K562 (cell line): Measurements from ENCODE around the gene MIEN1. TPM values are rescaled to one million over a fixed set of nuclear protein-coding genes. Genes with fewer than 3 reads are reported as not detected.

ENCODE experiments used
- ARHGAP35 ChIP-seq: fragments of 450-650 bp; IDR thresholded peaks from 2 replicates; pipeline ENCODE4 v1.6.1; 2018; ENCODE audit not compliant: partially characterized antibody
- ATF7 ChIP-seq: fragments of 450-650 bp; IDR thresholded peaks from 2 replicates; pipeline ENCODE4 v1.7.1; 2014; ENCODE audit warnings: mild to moderate bottlenecking, moderate library complexity
- CBFA2T3 ChIP-seq: fragments of 450-650 bp; IDR thresholded peaks from 2 replicates; pipeline ENCODE4 v1.6.1; 2017
- CEBPG ChIP-seq, 3 experiments: fragments of 200-800 bp in 1 of 3; sonication (Bioruptor generic) in 1 of 3; sonication (generic) in 1 of 3; formaldehyde crosslinking in 1 of 3; IDR thresholded peaks in 2 of 3; conservative IDR thresholded peaks in 1 of 3; 2 replicates each; pipeline versions ENCODE4 v1.6.1 to v1.8.0; 2016 to 2022; ENCODE audit warnings: missing compliant biosample characterization in 2 of 3, missing genetic modification characterization in 2 of 3, mild to moderate bottlenecking in 1 of 3, missing genetic modification reagents in 1 of 3
- CGGBP1 ChIP-seq: fragments of 250-450 bp; sonication (Bioruptor Pico); IDR thresholded peaks from 2 replicates; pipeline ENCODE4 v1.9.0; 2021; ENCODE audit warnings: mild to moderate bottlenecking
- HMG20B ChIP-seq: fragments of 250-450 bp; sonication (Bioruptor Pico); IDR thresholded peaks from 2 replicates; pipeline ENCODE4 v1.5.0; 2021; ENCODE audit warnings: mild to moderate bottlenecking
- KDM1A ChIP-seq, 2 experiments: fragments of 450-650 bp; IDR thresholded peaks; 2 replicates each; pipeline ENCODE4 v1.6.1; 2016; ENCODE audit warnings: mild to moderate bottlenecking in 2 of 2
- MEF2A ChIP-seq: IDR thresholded peaks from 2 replicates; pipeline ENCODE4 v1.6.1; 2011; ENCODE audit warnings: low read depth, mild to moderate bottlenecking, low read length, moderate library complexity; ENCODE audit not compliant: control insufficient read depth
- NFE2 ChIP-seq: IDR thresholded peaks from 2 replicates; pipeline ENCODE4 v1.6.1; 2014; ENCODE audit warnings: antibody characterized with exemption, low read depth
- RBM14 ChIP-seq: fragments of 200-400 bp; formaldehyde crosslinking; IDR thresholded peaks from 2 replicates; pipeline ENCODE4 v1.6.1; 2018; ENCODE audit warnings: low read depth, mild to moderate bottlenecking, low read length, moderate library complexity, borderline replicate concordance; ENCODE audit not compliant: insufficient read depth
- RBM25 ChIP-seq: fragments of 200-400 bp; formaldehyde crosslinking; IDR thresholded peaks from 2 replicates; pipeline ENCODE4 v1.6.1; 2018; ENCODE audit warnings: low read length, low read depth, moderate library complexity; ENCODE audit not compliant: severe bottlenecking
- SAFB2 ChIP-seq: fragments of 200-400 bp; formaldehyde crosslinking; IDR thresholded peaks from 2 replicates; pipeline ENCODE4 v1.6.1; 2018; ENCODE audit warnings: borderline replicate concordance, low read length, low read depth, moderate library complexity; ENCODE audit not compliant: severe bottlenecking
- U2AF1 ChIP-seq: fragments of 200-400 bp; formaldehyde crosslinking; optimal IDR thresholded peaks from 2 replicates; pipeline ENCODE3; 2017; ENCODE audit warnings: mild to moderate bottlenecking, low read depth, low read length, moderate library complexity
- XRCC4 ChIP-seq: IDR thresholded peaks from one replicate; pipeline ENCODE4 v1.6.1; 2011; ENCODE audit not compliant: insufficient read depth, insufficient read length; ENCODE audit errors: extremely low read depth
- ZBED1 ChIP-seq: IDR thresholded peaks from 2 replicates; pipeline ENCODE4 v1.6.1; 2014
- ZNF696 ChIP-seq: fragments of 250-450 bp; sonication (Bioruptor Pico); conservative IDR thresholded peaks from 2 replicates; pipeline ENCODE4 v1.4.0; 2020; ENCODE audit warnings: mild to moderate bottlenecking, moderate library complexity
- polyA plus RNA-seq, 8 experiments: library from polyadenylated mRNA; depleted of rRNA in 4 of 8; stranded (reverse) in 5 of 8; unstranded in 3 of 8; fragments of >200 nt; fragmentation: Nextera tagmentation in 2 of 8; fragmentation: Illumina TruSeq in 1 of 8; extraction: Ambion mirVana in 2 of 8; extraction: Trizol in 1 of 8; gene quantifications; 2 replicates each; pipeline versions ENCODE4 v1.2.1 to v1.2.3, GENCODE V29; 2011 to 2014; ENCODE audit warnings: inconsistent platforms in 1 of 8, missing spikeins in 1 of 8
- total RNA-seq, 7 experiments: library from RNA; depleted of rRNA in 6 of 7; stranded (reverse); fragments of >200 nt in 6 of 7; fragmentation: Illumina TruSeq in 2 of 7; extraction: Trizol in 2 of 7; gene quantifications; 2 replicates each; pipeline versions ENCODE4 v1.2.1 to v1.2.3, GENCODE V29; 2011 to 2021; ENCODE audit warnings: low replicate concordance in 1 of 7
- TF ChIP-seq, protein P1 (sequence below): fragments of 450-650 bp; IDR thresholded peaks from 2 replicates; pipeline ENCODE4 v1.6.1; 2017; ENCODE audit warnings: antibody characterized with exemption
- TF ChIP-seq, protein P2 (sequence below): fragments of 450-650 bp; conservative IDR thresholded peaks from 2 replicates; pipeline ENCODE4 v1.6.1; 2016; ENCODE audit warnings: missing genetic modification characterization, low read depth, mild to moderate bottlenecking, missing compliant biosample characterization, moderate library complexity
- TF ChIP-seq, protein P3 (sequence below): fragments of 250-450 bp; sonication (Bioruptor Pico); IDR thresholded peaks from 2 replicates; pipeline ENCODE4 v1.4.0; 2020

The MIEN1 gene
- total and polyA plus RNA-seq, 9 of the 15 experiments (the other 6 are each of a cell fraction or from before 2014, with no cell fraction given): 61.3 to 142 (median 78.9) TPM

GRCh38 chr17:39753514-39754160, 23.3 kb upstream of the MIEN1 start (continued):
- TF ChIP-seq, protein P1, sequence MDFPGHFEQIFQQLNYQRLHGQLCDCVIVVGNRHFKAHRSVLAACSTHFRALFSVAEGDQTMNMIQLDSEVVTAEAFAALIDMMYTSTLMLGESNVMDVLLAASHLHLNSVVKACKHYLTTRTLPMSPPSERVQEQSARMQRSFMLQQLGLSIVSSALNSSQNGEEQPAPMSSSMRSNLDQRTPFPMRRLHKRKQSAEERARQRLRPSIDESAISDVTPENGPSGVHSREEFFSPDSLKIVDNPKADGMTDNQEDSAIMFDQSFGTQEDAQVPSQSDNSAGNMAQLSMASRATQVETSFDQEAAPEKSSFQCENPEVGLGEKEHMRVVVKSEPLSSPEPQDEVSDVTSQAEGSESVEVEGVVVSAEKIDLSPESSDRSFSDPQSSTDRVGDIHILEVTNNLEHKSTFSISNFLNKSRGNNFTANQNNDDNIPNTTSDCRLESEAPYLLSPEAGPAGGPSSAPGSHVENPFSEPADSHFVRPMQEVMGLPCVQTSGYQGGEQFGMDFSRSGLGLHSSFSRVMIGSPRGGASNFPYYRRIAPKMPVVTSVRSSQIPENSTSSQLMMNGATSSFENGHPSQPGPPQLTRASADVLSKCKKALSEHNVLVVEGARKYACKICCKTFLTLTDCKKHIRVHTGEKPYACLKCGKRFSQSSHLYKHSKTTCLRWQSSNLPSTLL: no peak
- TF ChIP-seq ZBED1 (no peak), RBM25 (no peak), XRCC4 (no peak), KDM1A (IDR thresholded peaks at IDR 0.05) (no peak), MEF2A (no peak), ZNF696 (CRISPR knock-in tag) (no peak), ARHGAP35 (no peak), CBFA2T3 (no peak), CGGBP1 (CRISPR knock-in tag) (no peak), RBM14 (no peak), U2AF1 (no peak), NFE2 (no peak), CEBPG (CRISPR knock-in tag; IDR thresholded peaks at IDR 0.05) (no peak), CEBPG (tag; conservative IDR thresholded peaks at IDR 0.05 in 1 of 2, IDR thresholded peaks at IDR 0.05 in 1 of 2) (no peak), HMG20B (CRISPR knock-in tag) (no peak), SAFB2 (no peak), ATF7 (no peak)
- TF ChIP-seq, protein P2, sequence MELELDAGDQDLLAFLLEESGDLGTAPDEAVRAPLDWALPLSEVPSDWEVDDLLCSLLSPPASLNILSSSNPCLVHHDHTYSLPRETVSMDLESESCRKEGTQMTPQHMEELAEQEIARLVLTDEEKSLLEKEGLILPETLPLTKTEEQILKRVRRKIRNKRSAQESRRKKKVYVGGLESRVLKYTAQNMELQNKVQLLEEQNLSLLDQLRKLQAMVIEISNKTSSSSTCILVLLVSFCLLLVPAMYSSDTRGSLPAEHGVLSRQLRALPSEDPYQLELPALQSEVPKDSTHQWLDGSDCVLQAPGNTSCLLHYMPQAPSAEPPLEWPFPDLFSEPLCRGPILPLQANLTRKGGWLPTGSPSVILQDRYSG (tag): 0 out of 2 replicates have a peak, but pooled peaks have one; percentile 55
- TF ChIP-seq, protein P3, sequence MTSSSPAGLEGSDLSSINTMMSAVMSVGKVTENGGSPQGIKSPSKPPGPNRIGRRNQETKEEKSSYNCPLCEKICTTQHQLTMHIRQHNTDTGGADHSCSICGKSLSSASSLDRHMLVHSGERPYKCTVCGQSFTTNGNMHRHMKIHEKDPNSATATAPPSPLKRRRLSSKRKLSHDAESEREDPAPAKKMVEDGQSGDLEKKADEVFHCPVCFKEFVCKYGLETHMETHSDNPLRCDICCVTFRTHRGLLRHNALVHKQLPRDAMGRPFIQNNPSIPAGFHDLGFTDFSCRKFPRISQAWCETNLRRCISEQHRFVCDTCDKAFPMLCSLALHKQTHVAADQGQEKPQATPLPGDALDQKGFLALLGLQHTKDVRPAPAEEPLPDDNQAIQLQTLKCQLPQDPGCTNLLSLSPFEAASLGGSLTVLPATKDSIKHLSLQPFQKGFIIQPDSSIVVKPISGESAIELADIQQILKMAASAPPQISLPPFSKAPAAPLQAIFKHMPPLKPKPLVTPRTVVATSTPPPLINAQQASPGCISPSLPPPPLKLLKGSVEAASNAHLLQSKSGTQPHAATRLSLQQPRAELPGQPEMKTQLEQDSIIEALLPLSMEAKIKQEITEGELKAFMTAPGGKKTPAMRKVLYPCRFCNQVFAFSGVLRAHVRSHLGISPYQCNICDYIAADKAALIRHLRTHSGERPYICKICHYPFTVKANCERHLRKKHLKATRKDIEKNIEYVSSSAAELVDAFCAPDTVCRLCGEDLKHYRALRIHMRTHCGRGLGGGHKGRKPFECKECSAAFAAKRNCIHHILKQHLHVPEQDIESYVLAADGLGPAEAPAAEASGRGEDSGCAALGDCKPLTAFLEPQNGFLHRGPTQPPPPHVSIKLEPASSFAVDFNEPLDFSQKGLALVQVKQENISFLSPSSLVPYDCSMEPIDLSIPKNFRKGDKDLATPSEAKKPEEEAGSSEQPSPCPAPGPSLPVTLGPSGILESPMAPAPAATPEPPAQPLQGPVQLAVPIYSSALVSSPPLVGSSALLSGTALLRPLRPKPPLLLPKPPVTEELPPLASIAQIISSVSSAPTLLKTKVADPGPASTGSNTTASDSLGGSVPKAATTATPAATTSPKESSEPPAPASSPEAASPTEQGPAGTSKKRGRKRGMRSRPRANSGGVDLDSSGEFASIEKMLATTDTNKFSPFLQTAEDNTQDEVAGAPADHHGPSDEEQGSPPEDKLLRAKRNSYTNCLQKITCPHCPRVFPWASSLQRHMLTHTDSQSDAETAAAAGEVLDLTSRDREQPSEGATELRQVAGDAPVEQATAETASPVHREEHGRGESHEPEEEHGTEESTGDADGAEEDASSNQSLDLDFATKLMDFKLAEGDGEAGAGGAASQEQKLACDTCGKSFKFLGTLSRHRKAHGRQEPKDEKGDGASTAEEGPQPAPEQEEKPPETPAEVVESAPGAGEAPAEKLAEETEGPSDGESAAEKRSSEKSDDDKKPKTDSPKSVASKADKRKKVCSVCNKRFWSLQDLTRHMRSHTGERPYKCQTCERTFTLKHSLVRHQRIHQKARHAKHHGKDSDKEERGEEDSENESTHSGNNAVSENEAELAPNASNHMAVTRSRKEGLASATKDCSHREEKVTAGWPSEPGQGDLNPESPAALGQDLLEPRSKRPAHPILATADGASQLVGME (CRISPR knock-in tag): no peak
